Femur (tissue), 1 donor: ENCODE measurements around the gene PTDSS2.
A peak's percentile ranks its signal among the peaks of the same experiment; 100 is the strongest.
"Not testable (repeated sequence)": the region's sequence is repeated elsewhere in the genome, so short reads cannot be mapped to it uniquely, and the experiment has no call there.

Experiments
- DNase-seq: peaks from one replicate; pipeline ENCODE4 v3.0.0-alpha.2; 2017

Gene PTDSS2

GRCh38 chr11:452203-452744, 2.2 kb downstream of the PTDSS2 start:
- no peak for DNase-seq

GRCh38 chr11:452916-453527, 2.9 kb downstream of the PTDSS2 start:
- DNase-seq, result no peak

- no peak for DNase-seq
These were observed 3.5 kb downstream of the PTDSS2 start for GRCh38 chr11:453564-453963.

- no peak for DNase-seq
These were observed 4.0 kb downstream of the PTDSS2 start for GRCh38 chr11:454043-454442.

- no peak for DNase-seq
These were observed 4.9 kb downstream of the PTDSS2 start for GRCh38 chr11:454801-455565.

GRCh38 chr11:455566-456147, 5.6 kb downstream of the PTDSS2 start:
- DNase-seq, result no peak

- no peak for DNase-seq
These were observed 6.5 kb downstream of the PTDSS2 start for GRCh38 chr11:456533-456932.

GRCh38 chr11:457111-457760, 7.2 kb downstream of the PTDSS2 start:
- DNase-seq, result no peak

- DNase-seq, result no peak
These were observed 9.6 kb downstream of the PTDSS2 start for GRCh38 chr11:459511-460220.

- peak; percentile 17 for DNase-seq
These were observed 10.5 kb downstream of the PTDSS2 start for GRCh38 chr11:460331-461199.

- DNase-seq, result no peak
These were observed 11.5 kb downstream of the PTDSS2 start for GRCh38 chr11:461626-462025.

GRCh38 chr11:462107-462890, 12.2 kb downstream of the PTDSS2 start:
- DNase-seq, result peak; percentile 15

- no peak for DNase-seq
These were observed 14.2 kb downstream of the PTDSS2 start for GRCh38 chr11:464316-464715.

- no peak for DNase-seq
These were observed 15.9 kb downstream of the PTDSS2 start for GRCh38 chr11:465896-466530.

GRCh38 chr11:468036-468435, 18.0 kb downstream of the PTDSS2 start:
- no peak for DNase-seq

GRCh38 chr11:468493-468892, 18.4 kb downstream of the PTDSS2 start:
- no peak for DNase-seq

GRCh38 chr11:469026-469683, 19.1 kb downstream of the PTDSS2 start:
- DNase-seq, result not testable (repeated sequence)

GRCh38 chr11:469684-470560, 19.8 kb downstream of the PTDSS2 start:
- peak; percentile 56 for DNase-seq
